Endothelial cell of umbilical vein (primary cell): ENCODE measurements around the gene TM9SF2. TPM values are rescaled to one million over a fixed set of nuclear protein-coding genes. Genes with fewer than 3 reads are reported as not detected.
A peak's percentile ranks its signal among the peaks of the same experiment; 100 is the strongest.

Experiments used
- BruUV-seq: library from RNA; stranded (reverse); fragments of 400-500 nt; replicated peaks from 2 replicates; lab custom pipeline; 2021; lab: Mats Ljungman, UMichigan
- CTCF ChIA-PET: fragments of 300-600, 350-600 bp; sonication (Branson Sonifier 250); formaldehyde crosslinking; loops from one replicate; lab custom pipeline; 2021; ENCODE audit warnings: antibody characterized with exemption, inconsistent platforms; lab: Charles Lee
- POLR2A ChIA-PET: fragments of 300-600, 350-600 bp; sonication (Branson Sonifier 250); formaldehyde crosslinking; loops from one replicate; lab custom pipeline; 2021; ENCODE audit warnings: antibody characterized with exemption, inconsistent platforms; lab: Charles Lee
- DNase-seq: peaks from one replicate; pipeline ENCODE4 v3.0.0-alpha.2; 2011; ENCODE audit warnings: low read depth, low spot score
- FAIRE-seq: peaks from 2 replicates; lab custom pipeline; 2011; peaks lifted over from hg19 to GRCh38; lab: Jason Lieb, UNC
- H2AFZ ChIP-seq: 2 replicates; pipeline ENCODE4 v1.6.0; 2012; ENCODE audit warnings: low read depth, low read length, control low read depth, inconsistent platforms
- H3K27ac ChIP-seq: 2 replicates; pipeline ENCODE4 v1.5.1; 2011; ENCODE audit warnings: low read depth, mild to moderate bottlenecking, control low read depth, low read length, moderate library complexity; ENCODE audit not compliant: insufficient read depth
- H3K27me3 ChIP-seq, 2 experiments: 2 replicates each; pipeline versions ENCODE4 v1.6.0 to v1.6.1; 2011; ENCODE audit warnings: low read length in 2 of 2, mixed read lengths in 1 of 2; ENCODE audit not compliant: control insufficient read depth in 2 of 2, insufficient read depth in 2 of 2
- H3K36me3 ChIP-seq, 2 experiments: 2 replicates in 1 of 2; 3 replicates in 1 of 2; pipeline ENCODE4 v1.5.1; 2011; ENCODE audit warnings: low read length in 2 of 2, mild to moderate bottlenecking in 1 of 2, moderate library complexity in 1 of 2; ENCODE audit not compliant: control insufficient read depth in 2 of 2, insufficient read depth in 2 of 2; ENCODE audit errors: extremely low read depth in 1 of 2
- H3K4me1 ChIP-seq: 3 replicates; pipeline ENCODE4 v1.5.1; 2011; ENCODE audit warnings: mild to moderate bottlenecking, low read length; ENCODE audit not compliant: control insufficient read depth, insufficient read depth; ENCODE audit errors: extremely low read depth
- H3K4me2 ChIP-seq: 2 replicates; pipeline ENCODE4 v1.6.1; 2011; ENCODE audit warnings: low read length, control low read depth, mixed read lengths; ENCODE audit not compliant: insufficient read depth
- H3K4me3 ChIP-seq, 3 experiments: fragments of 200-600 bp in 1 of 3; sonication (generic), shearing (Covaris generic) in 1 of 3; replicated peaks in 1 of 3; 2 replicates each; pipeline ENCODE4 v1.5.1; 2011 to 2016; ENCODE audit warnings: control low read depth in 3 of 3, low read length in 3 of 3, mild to moderate bottlenecking in 2 of 3, inconsistent platforms in 1 of 3, low read depth in 1 of 3, moderate library complexity in 1 of 3; ENCODE audit not compliant: insufficient read depth in 1 of 3
- H3K79me2 ChIP-seq: 2 replicates; pipeline ENCODE4 v1.6.0; 2012; ENCODE audit warnings: low read length, inconsistent platforms; ENCODE audit not compliant: control insufficient read depth, insufficient read depth
- H3K9ac ChIP-seq: replicated peaks from 2 replicates; pipeline ENCODE3; 2011; ENCODE audit warnings: low read length, control low read depth; ENCODE audit not compliant: insufficient read depth; ENCODE audit errors: extremely low read depth
- H3K9me1 ChIP-seq: replicated peaks from 3 replicates; pipeline ENCODE4 v1.6.0; 2011; ENCODE audit warnings: mild to moderate bottlenecking, low read length; ENCODE audit not compliant: control insufficient read depth, insufficient read depth; ENCODE audit errors: extremely low read depth
- H3K9me3 ChIP-seq: replicated peaks from 2 replicates; pipeline ENCODE4 v1.5.1; 2012; ENCODE audit warnings: low read length, inconsistent platforms; ENCODE audit not compliant: control insufficient read depth, insufficient read depth
- H4K20me1 ChIP-seq: replicated peaks from 2 replicates; pipeline ENCODE3; 2011; ENCODE audit warnings: mild to moderate bottlenecking, low read length; ENCODE audit not compliant: control insufficient read depth, insufficient read depth; ENCODE audit errors: extremely low read depth
- CTCF ChIP-seq, 2 donors: IDR thresholded peaks; 1 replicate in 1 of 2; 2 replicates in 1 of 2; pipeline ENCODE4 v1.5.1; 2011; ENCODE audit warnings: low read length in 2 of 2, mild to moderate bottlenecking in 2 of 2, moderate library complexity in 2 of 2, control low read depth in 1 of 2, inconsistent platforms in 1 of 2, low read depth in 1 of 2; ENCODE audit not compliant: insufficient read depth in 1 of 2; ENCODE audit errors: extremely low read depth in 1 of 2
- EZH2 ChIP-seq: IDR thresholded peaks from 2 replicates; pipeline ENCODE4 v1.6.1; 2012; ENCODE audit warnings: borderline replicate concordance, low read depth, mild to moderate bottlenecking, moderate library complexity, low read length, inconsistent platforms; ENCODE audit not compliant: severe bottlenecking
- FOS ChIP-seq: IDR thresholded peaks from 2 replicates; pipeline ENCODE4 v1.6.1; 2011; ENCODE audit warnings: mild to moderate bottlenecking, low read length, moderate library complexity, borderline replicate concordance; ENCODE audit not compliant: insufficient read depth
- GATA2 ChIP-seq: IDR thresholded peaks from 2 replicates; pipeline ENCODE4 v1.7.0; 2011; ENCODE audit warnings: low read depth, mild to moderate bottlenecking, moderate library complexity, mixed read lengths, low read length; ENCODE audit not compliant: insufficient read length, insufficient read depth
- JUN ChIP-seq: IDR thresholded peaks from 2 replicates; pipeline ENCODE4 v1.6.1; 2011; ENCODE audit warnings: borderline replicate concordance, low read depth; ENCODE audit not compliant: insufficient read length, insufficient read depth
- MAX ChIP-seq: IDR thresholded peaks from 2 replicates; pipeline ENCODE4 v1.6.1; 2011; ENCODE audit not compliant: insufficient read depth, insufficient read length
- MYC ChIP-seq: IDR thresholded peaks from one replicate; pipeline ENCODE4 v1.6.1; 2011; ENCODE audit warnings: mild to moderate bottlenecking, low read depth, low read length
- POLR2A ChIP-seq: IDR thresholded peaks from 2 replicates; pipeline ENCODE4 v1.6.1; 2012; ENCODE audit warnings: low read depth, mild to moderate bottlenecking, control low read depth, low read length
- POLR2AphosphoS5 ChIP-seq: IDR thresholded peaks from 2 replicates; pipeline ENCODE4 v1.6.1; 2012; ENCODE audit warnings: low read depth, mild to moderate bottlenecking, control low read depth, low read length, moderate library complexity; ENCODE audit not compliant: insufficient read depth
- dilution Hi-C: fragments of 300-500 bp; cut with MboI; formaldehyde crosslinking; loops from one replicate; pipeline ENCODE4 v1.15.0; 2019; ENCODE audit warnings: low sequenced_read_pairs; ENCODE audit not compliant: extremely low pct_ligation_motif_present
- intact Hi-C: fragments of 100-400 bp; cut with micrococcal nuclease; formaldehyde crosslinking; loops from one replicate; pipeline ENCODE4 v1.10.0; 2022
- polyA plus RNA-seq, 4 experiments: library from polyadenylated mRNA; depleted of rRNA in 3 of 4; stranded (reverse) in 3 of 4; unstranded in 1 of 4; fragments of >200 nt; gene quantifications; 2 replicates each; pipeline versions ENCODE4 v1.2.1 to v1.2.3, GENCODE V29; 2011 to 2012; ENCODE audit warnings: missing spikeins in 1 of 4
- total RNA-seq: library from RNA; stranded (reverse); gene quantifications from 2 replicates; pipeline ENCODE4 v1.2.3, GENCODE V29; 2021

The TM9SF2 gene
- total and polyA plus RNA-seq, 2 donors (not counting 3 experiments of a cell fraction or from before 2014, with no cell fraction given): 76.0 to 90.0 TPM

GRCh38 chr13:99496184-99497142, 4.8 kb upstream of the TM9SF2 start:
- Histone ChIP-seq H3K9me3 (no peaks in the 10 kb centered on the region), H3K27me3 (no peaks in the 10 kb centered on the region), H3K4me1 (peaks cover 12% of the 10 kb centered on the region), H4K20me1 (no peaks in the 10 kb centered on the region), H3K79me2 (peaks cover 1% of the 10 kb centered on the region), H2AFZ (peak overlapping the region; percentile 64), H3K9ac (no peak overlapping the region), H3K36me3 (no peaks in the 10 kb centered on the region), H3K27ac (no peak overlapping the region), H3K9me1 (no peaks in the 10 kb centered on the region), H3K4me3 (no peak overlapping the region), H3K4me2 (no peak overlapping the region)
- TF ChIP-seq MYC: no peak
- TF ChIP-seq CTCF (IDR thresholded peaks at IDR 0.05; ENCODE audit: extremely low read depth in 1 of 2, insufficient read depth in 1 of 2, low read depth in 1 of 2, low read length in 2 of 2): no peak
- no peak for TF ChIP-seq JUN
- TF ChIP-seq FOS: no peak
- TF ChIP-seq POLR2AphosphoS5: no peak
- TF ChIP-seq GATA2: no peak
- TF ChIP-seq MAX: no peak
- TF ChIP-seq POLR2A: no peak
- no peak for TF ChIP-seq EZH2
- ChIA-PET CTCF (interaction anchor here (1.2 to 1.3 kb wide), 2 partner anchors 9 to 12 kb away, joined by 3 to 4 read pairs; no protein-coding TSS in a partner anchor), POLR2A (no interaction called here)
- DNase-seq: peak; percentile 72
- BruUV-seq: no TSS peak
- dilution Hi-C loops (no loop called here), intact Hi-C loops (loop anchor here (5.0 kb wide), 1 partner anchor 294 kb away; the partner anchor contains the start of gene UBAC2)
- FAIRE-seq: peak; percentile 61
